GM19324 (cell line): Measurements from ENCODE around the gene FZD7.

Source experiments
- ATAC-seq: cut with Tn5 transposase; IDR thresholded peaks from one replicate; pipeline ENCODE4 v1.9.1; 2021; ENCODE audit warnings: mild to moderate bottlenecking, moderate library complexity; ENCODE audit not compliant: unreplicated experiment, low FRiP score

The FZD7 gene

GRCh38 chr2:202009581-202009980 lies 24.1 kb upstream of the FZD7 start:
- no peak for ATAC-seq

DNA sequence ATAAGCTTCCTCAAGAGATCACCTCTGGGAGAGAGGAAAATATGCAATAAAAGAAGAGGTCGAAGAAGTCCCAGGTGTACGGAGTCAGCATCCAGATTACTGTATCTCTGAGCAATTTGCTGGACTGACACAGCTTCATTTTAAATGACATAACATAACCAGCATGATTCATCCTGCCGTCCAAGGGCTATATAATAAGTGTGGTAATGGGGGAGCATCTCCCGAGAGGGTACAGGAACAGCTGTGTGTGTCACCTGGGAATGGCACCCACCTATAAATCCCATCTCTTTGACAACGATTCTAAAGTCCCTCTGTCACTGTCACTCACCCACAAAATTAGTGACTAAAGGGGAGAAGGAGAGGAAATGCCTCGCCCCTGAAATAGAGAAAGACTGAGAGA lies 19.3 kb upstream of the FZD7 start:
- no peak for ATAC-seq

- ATAC-seq, result no peak
Measured at GRCh38 chr2:202014759-202015211, 18.9 kb upstream of the FZD7 start.

GRCh38 chr2:202015471-202015870 lies 18.2 kb upstream of the FZD7 start:
- ATAC-seq, result no peak

DNA sequence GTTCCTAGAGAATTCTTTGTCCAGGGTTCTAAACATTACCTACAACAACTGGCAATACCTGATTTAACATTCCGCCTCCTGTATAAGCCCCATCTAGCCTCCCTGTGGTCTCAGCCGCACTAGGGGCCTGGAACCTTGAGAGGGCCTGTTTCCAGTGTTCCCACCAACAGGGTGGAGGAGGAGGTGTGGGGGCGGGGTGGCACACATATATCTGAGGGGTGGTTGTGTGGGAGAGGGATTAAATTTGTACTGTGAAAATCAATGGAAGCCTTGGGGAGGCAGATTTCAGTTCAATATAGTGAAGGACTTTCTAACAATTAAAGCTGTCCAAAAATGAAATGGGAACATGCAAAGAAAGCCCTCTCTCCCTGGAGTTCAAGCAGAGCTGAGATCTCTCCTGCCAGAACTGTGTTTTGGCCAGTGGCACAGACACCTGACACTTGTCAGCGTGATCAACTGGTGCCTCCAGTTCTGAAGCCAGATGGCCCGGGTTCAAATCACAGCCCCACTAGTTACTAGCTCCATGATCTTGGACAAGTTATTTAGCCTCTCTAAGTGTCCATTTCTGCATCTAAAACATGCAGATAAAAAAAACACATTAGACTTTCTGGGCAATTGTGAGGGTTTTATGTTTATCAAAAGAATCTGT lies 17.0 kb upstream of the FZD7 start:
- no peak for ATAC-seq

DNA sequence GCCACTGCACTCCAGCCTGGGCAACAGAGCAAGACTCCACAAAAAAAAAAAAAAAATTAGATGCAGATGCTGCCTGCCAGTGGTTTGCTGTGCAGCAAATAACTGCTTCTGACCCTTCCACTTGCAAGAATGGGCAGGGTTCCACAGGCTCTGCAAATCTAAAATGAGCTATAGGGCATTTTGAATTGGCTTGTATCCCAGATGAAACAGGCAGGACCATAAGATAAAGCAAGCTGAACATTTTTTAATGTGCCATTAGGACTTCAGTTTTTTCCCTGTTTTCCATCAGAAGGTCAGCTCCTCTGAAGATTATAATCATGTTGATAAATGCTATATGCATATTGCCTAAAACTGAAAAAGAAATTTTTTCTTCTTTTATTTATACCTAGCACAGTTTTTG lies 15.7 kb upstream of the FZD7 start:
- ATAC-seq, result no peak

DNA sequence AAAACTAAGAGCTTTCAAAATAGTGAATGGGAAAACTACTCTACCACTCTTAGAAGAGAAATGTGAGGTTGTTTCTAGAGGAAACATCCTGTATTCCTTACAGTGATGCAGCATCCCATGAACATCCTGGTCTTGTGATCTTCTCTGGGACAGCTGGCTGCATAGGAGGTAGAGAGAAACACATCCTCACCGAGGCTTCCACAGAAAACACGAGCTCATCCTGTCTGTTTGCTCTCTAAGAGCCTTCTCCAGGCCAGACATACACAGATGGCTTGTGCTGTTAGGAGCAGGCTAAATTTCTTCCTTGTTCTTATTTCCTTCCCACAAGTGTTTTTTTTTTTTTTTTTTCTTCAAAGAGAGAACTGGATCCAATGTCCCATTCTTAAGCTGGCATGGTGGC lies 14.7 kb upstream of the FZD7 start:
- ATAC-seq, result no peak

DNA sequence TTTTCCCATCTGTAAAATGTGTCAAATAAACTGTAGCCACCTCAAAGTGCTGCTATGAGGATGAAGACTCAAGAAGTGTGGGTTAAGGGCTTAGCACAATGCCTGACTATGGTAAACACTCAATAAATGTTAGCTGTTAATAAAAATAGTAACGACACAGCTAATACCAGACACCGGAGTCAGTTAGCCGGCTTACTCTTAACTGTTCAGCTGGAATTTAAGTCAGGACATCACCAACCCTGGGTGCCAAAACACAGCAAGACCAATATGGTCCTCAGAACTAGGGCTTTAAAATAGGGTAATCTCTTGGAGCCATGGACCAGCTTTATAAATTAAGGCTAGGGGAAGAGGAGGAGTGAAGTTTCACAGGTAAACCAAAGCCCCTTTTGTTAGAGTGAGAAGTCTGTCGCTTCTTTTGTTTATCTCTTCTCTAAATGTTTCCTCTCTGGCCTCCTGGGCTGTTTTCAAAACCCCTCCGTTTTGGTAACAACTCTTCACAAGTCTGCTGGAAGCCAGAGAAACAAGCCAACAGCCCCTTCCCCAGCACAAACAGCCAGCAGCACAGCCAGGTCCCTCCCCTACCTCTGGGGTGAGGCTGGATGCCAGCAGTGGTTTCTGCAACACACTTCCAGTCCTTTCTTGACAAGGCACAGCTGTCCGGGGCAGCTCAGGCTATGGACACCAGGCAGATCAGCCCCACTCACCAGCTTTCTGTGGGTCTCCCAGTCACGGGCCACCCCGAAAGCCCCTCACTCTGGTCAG lies 13.8 kb upstream of the FZD7 start:
- ATAC-seq, result no peak

DNA sequence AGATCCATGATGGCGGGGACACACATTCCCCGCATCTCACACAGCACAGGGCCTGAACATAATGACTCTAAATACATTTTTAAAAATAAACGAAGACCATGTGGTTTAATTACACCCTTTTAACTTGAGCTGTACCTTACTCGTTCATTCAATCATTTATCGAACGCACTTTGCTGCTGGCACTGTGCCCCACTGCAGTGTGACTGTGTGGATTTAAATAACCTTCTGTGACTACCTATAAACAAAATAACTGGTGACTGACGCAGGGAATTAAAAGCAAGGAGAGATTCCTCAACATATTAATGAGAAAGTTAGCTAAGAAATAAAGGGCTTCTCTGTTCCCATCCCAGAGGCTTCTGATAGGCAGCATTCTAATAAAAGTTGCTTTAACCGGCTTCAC lies 10.9 kb upstream of the FZD7 start:
- no peak for ATAC-seq

GRCh38 chr2:202023198-202023903 lies 10.3 kb upstream of the FZD7 start:
- no peak for ATAC-seq

GRCh38 chr2:202023904-202024266 lies 9.8 kb upstream of the FZD7 start:
- ATAC-seq, result no peak

DNA sequence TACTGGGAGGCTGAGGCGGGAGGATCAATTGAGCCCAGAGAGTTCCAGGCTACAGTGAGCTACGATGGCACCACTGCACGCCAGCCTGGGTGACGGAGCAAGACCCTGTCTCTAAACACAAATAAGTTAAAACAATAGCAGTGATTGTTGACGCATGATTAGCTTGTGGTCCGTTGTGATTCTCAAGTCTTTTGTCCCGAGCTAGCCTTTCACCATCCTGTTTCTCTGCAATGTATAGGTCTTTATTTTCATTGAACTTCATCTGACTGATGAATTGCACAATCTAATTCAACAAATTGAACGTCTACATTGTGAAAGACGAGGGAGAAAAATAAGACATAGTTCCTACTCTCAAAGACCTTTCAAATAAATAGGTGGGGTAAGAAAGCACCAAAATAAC lies 8.8 kb upstream of the FZD7 start:
- ATAC-seq, result no peak

DNA sequence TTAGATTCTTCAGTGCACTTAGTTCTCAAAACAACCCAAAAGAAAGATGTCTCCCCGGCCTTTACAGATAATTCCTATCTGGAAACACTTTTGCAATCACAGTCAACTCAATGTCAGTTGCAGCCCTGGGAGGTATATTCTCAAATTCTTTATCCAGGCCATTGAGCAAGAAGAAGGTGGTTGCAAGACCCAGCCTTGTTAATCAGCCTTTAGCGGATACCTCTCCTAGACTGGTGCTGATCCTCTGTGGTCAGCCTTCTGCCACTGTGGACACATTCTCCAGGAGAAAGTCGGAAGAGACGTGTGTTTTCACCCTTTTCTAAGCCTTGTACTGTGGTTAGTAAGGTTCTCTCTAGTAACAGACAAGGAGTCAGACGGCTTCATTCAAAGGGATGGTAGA lies 7.8 kb upstream of the FZD7 start:
- no peak for ATAC-seq

- no peak for ATAC-seq
Measured at GRCh38 chr2:202026507-202026906, 7.1 kb upstream of the FZD7 start.

GRCh38 chr2:202030691-202031090 lies 3.0 kb upstream of the FZD7 start:
- ATAC-seq, result no peak

- no peak for ATAC-seq
Measured at GRCh38 chr2:202031246-202031951, 2.3 kb upstream of the FZD7 start.

GRCh38 chr2:202032846-202033316 lies 774 bp upstream of the FZD7 start:
- peak; percentile 13 for ATAC-seq

DNA sequence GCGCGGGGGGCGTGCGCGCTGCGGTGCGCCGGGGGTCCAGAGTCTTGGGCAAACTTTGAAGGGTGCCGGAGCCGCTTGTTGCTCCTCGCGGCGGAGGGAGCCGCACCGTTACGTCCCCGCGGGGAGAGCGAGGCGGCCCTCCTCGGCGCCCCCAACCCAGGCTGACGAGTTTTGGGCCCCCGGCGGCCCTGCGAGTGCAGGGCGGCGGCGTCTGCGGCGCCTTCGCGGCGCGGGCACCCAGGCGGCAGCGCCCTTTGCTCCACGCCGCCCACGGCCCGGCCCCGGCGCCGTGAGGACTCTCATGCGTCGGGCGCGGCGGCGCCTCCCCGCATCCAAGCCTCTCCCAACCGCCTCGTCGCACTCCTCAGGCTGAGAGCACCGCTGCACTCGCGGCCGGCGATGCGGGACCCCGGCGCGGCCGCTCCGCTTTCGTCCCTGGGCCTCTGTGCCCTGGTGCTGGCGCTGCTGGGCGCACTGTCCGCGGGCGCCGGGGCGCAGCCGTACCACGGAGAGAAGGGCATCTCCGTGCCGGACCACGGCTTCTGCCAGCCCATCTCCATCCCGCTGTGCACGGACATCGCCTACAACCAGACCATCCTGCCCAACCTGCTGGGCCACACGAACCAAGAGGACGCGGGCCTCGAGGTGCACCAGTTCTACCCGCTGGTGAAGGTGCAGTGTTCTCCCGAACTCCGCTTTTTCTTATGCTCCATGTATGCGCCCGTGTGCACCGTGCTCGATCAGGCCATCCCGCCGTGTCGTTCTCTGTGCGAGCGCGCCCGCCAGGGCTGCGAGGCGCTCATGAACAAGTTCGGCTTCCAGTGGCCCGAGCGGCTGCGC lies 814 bp downstream of the FZD7 start:
- peak; percentile 19 for ATAC-seq

DNA sequence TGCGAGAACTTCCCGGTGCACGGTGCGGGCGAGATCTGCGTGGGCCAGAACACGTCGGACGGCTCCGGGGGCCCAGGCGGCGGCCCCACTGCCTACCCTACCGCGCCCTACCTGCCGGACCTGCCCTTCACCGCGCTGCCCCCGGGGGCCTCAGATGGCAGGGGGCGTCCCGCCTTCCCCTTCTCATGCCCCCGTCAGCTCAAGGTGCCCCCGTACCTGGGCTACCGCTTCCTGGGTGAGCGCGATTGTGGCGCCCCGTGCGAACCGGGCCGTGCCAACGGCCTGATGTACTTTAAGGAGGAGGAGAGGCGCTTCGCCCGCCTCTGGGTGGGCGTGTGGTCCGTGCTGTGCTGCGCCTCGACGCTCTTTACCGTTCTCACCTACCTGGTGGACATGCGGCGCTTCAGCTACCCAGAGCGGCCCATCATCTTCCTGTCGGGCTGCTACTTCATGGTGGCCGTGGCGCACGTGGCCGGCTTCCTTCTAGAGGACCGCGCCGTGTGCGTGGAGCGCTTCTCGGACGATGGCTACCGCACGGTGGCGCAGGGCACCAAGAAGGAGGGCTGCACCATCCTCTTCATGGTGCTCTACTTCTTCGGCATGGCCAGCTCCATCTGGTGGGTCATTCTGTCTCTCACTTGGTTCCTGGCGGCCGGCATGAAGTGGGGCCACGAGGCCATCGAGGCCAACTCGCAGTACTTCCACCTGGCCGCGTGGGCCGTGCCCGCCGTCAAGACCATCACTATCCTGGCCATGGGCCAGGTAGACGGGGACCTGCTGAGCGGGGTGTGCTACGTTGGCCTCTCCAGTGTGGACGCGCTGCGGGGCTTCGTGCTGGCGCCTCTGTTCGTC lies 1.7 kb downstream of the FZD7 start:
- no peak for ATAC-seq
